ENCODE measurements around the gene ADORA2B. TPM values are rescaled to one million over a fixed set of nuclear protein-coding genes. Genes with fewer than 3 reads are reported as not detected.

Gene ADORA2B
- total and polyA plus RNA-seq, 2 of the 4 experiments (the other 2 are of a cell fraction): 5.2 to 5.5 TPM

- Histone ChIP-seq H4K91ac (ENCODE audit: insufficient read depth, low read depth, low read length) (no peak overlapping the region), H2AK9ac (replicated peaks; ENCODE audit: low read depth, low read length, poor library complexity) (no peak overlapping the region), H3K18ac (ENCODE audit: low read depth, low read length) (no peak overlapping the region), H3K27ac (ENCODE audit: insufficient read depth, low read length) (no peak overlapping the region), H3K4me2 (ENCODE audit: low read depth, low read length) (no peak overlapping the region), H3K4ac (ENCODE audit: low read depth, low read length) (no peak overlapping the region), H3K9me3 (ENCODE audit: control insufficient read depth, insufficient read depth, low read length) (no peaks in the 10 kb centered on the region), H3K4me1 (ENCODE audit: control insufficient read depth, insufficient read depth, low read length) (peaks cover 3% of the 10 kb centered on the region; the same call in 1 of the 2 replicates), H3K14ac (replicated peaks; ENCODE audit: low read depth, low read length) (no peak overlapping the region), H4K20me1 (ENCODE audit: insufficient read depth, low read length) (no peaks in the 10 kb centered on the region), H2BK5ac (ENCODE audit: low read depth, low read length, poor library complexity, severe bottlenecking) (no peak overlapping the region), H2BK20ac (ENCODE audit: low read depth, low read length) (no peak overlapping the region), H2BK120ac (ENCODE audit: low read depth, low read length) (no peak overlapping the region), H4K8ac (ENCODE audit: low read depth in 2 of 2, low read length in 2 of 2) (no peak overlapping the region), H3K23ac (ENCODE audit: low read depth, low read length) (no peak overlapping the region), H3K9ac (ENCODE audit: low read depth, low read length) (no peak overlapping the region), H4K5ac (ENCODE audit: low read depth, low read length) (no peak overlapping the region), H3K36me3 (ENCODE audit: control insufficient read depth, insufficient read depth, low read length) (peaks cover 13% of the 10 kb centered on the region), H3K27me3 (ENCODE audit: control insufficient read depth, insufficient read depth, low read length) (no peaks in the 10 kb centered on the region), H2AFZ (replicated peaks; ENCODE audit: low read length, poor library complexity) (no peak overlapping the region), H2AK5ac (ENCODE audit: low read depth, low read length) (no peak overlapping the region), H3K79me1 (ENCODE audit: low read depth in 1 of 2, low read length in 2 of 2) (peaks cover 8 to 19% of the 10 kb centered on the region in 2 experiments; a peak in 3 of 4 replicates), H3K9me1 (ENCODE audit: insufficient read depth, low read length) (0 out of 2 replicates have a peak, but pooled peaks cover 9% of the 10 kb centered on the region), H3K4me3 (ENCODE audit: insufficient read depth, low read depth, low read length) (no peak overlapping the region), H2BK15ac (ENCODE audit: low read depth, low read length) (no peak overlapping the region), H3K56ac (ENCODE audit: extremely low read depth, insufficient read depth, low read length) (no peak overlapping the region)
- ATAC-seq (ENCODE audit: low read depth): no peak
- dilution Hi-C loops (cut with HindIII; ENCODE audit: low sequenced_read_pairs, unreplicated experiment): no loop called here
- in situ Hi-C loops (cut with MboI; ENCODE audit: low sequenced_read_pairs): loop anchor here (25.0 kb wide), 1 partner anchor 712 kb away; the partner anchor contains the start of gene PMP22
- intact Hi-C loops (cut with micrococcal nuclease): no loop called here
- no TSS peak for BruUV-seq (replicated peaks)
- no peak for DNase-seq
- TF ChIP-seq MXI1 (IDR thresholded peaks at IDR 0.05; ENCODE audit: borderline replicate concordance, low read depth, low read length): no peak
- TF ChIP-seq RAD21 (IDR thresholded peaks at IDR 0.05; ENCODE audit: low read length): no peak
- TF ChIP-seq RFX5 (IDR thresholded peaks at IDR 0.05; ENCODE audit: low read depth, low read length): no peak
- TF ChIP-seq CTCF (conservative IDR thresholded peaks at IDR 0.05; ENCODE audit: low read depth, low read length): no peak
- no peak for TF ChIP-seq CHD1 (IDR thresholded peaks at IDR 0.05; ENCODE audit: low read depth, low read length)
- no peak for TF ChIP-seq NFE2L2 (IDR thresholded peaks at IDR 0.05; ENCODE audit: low read depth, low read length)
- TF ChIP-seq SMC3 (IDR thresholded peaks at IDR 0.05; ENCODE audit: low read depth, low read length): no peak
- TF ChIP-seq ELK1 (IDR thresholded peaks at IDR 0.05; ENCODE audit: borderline replicate concordance, low read depth, low read length): no peak
- no peak for TF ChIP-seq RCOR1 (IDR thresholded peaks at IDR 0.05; ENCODE audit: insufficient replicate concordance, low read length)
- no peak for TF ChIP-seq POLR2A (IDR thresholded peaks at IDR 0.05; ENCODE audit: low read depth, low read length)
- TF ChIP-seq BHLHE40 (IDR thresholded peaks at IDR 0.05; ENCODE audit: low read depth, low read length): no peak
- no peak for TF ChIP-seq USF2 (IDR thresholded peaks at IDR 0.05; ENCODE audit: low read depth, low read length)
- no peak for TF ChIP-seq CEBPB (IDR thresholded peaks at IDR 0.05; ENCODE audit: low read depth, low read length)
- WGBS, 2 experiments (ENCODE audit: extremely low coverage in 2 of 2, insufficient read length in 1 of 2): 86% methylated on average over 2 of the region's 6 CpGs; no CpG with 5 or more reads in 1 of the 2 experiments
- ChIA-PET CTCF (no interaction called here), POLR2A (ENCODE audit: unreplicated experiment) (no interaction called here)
These were observed 28.9 kb downstream of the ADORA2B start for GRCh38 chr17:15973834-15974233.

Data from IMR-90 (cell line).